Fibroblast of skin of back (primary cell): ENCODE data around the gene TTC28.

Source experiments
- DNase-seq: peaks from one replicate; pipeline ENCODE4 v3.0.0-alpha.2; 2013

Gene TTC28

DNA sequence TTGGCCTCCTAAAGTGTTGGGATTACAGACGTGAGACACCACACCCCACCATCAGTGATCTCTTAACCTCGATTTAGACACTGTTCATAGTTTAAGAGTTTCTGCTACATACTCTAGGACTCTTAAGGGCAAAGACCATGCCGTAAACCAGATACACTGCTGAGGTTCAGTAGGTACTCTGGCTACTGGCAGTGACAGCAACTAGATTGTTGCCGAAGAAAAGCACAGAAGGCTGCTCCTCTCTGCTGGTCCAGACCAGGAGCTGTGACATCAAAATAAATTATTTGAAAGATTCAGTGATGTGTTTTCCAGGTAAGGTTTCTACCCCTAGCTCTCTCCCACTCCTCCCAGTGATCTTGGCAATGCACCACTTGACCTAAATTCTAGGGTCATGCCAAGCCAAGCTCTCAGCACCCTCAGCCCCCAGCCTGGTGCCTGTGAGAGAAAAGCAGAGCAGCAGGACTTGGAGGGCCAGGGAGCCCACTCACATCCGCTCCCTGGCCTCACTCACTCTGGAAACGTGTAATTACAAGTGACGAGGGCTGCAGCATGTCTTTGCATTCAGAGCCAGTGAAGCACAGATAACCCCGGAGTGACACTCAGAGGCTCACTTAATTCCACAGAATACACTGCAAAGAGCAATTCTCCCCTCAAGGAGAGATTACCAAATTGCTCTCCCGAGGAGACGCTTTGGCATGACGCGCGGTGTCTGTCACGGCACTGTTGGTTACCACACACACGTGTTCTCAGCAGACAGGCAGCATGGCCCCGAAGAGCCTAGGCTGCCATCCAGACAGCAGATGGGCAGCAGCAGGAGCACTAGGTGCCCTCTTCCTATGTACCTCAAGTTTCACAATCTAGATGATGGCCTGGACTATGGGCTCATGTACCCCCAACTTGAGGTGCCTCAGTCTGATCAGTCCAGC is 663.7 kb downstream of the TTC28 start:
- no peak for DNase-seq

GRCh38 chr22:28015046-28015425 is 664.6 kb downstream of the TTC28 start:
- DNase-seq = no peak

GRCh38 chr22:28014211-28015045 is 665.2 kb downstream of the TTC28 start:
- DNase-seq = no peak

GRCh38 chr22:28013611-28014010 is 666.0 kb downstream of the TTC28 start:
- DNase-seq = no peak

- DNase-seq = no peak
These were observed 666.7 kb downstream of the TTC28 start for GRCh38 chr22:28012832-28013460.

DNA sequence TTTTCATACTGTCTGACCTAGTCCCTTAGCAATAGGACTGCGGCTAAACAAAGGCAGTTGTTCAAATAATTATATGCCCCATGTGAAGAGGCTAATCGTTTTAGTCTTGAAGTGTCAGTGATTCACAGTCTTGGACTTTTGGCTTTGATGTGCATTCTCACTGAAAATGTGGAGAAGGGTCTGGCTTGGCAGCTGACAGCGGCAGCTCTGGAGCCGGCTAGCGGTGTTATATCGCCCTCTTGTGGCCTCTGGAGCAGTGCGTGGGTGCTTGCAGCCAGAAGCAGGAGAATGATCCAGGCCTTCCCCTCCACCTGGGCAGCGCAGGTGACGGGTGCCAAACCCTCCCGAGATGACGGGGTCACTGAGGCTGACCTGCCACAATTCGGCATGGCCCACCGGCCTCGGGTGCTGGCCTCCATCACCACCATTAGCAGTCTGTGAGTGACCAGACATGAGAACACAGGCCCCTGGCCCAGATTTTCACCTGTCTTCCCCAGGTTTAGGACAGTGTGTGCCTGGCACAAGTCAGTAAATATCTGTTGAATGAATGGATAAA is 670.3 kb downstream of the TTC28 start:
- peak; percentile 89 for DNase-seq

GRCh38 chr22:28008649-28009048 is 671.0 kb downstream of the TTC28 start:
- DNase-seq = no peak

DNA sequence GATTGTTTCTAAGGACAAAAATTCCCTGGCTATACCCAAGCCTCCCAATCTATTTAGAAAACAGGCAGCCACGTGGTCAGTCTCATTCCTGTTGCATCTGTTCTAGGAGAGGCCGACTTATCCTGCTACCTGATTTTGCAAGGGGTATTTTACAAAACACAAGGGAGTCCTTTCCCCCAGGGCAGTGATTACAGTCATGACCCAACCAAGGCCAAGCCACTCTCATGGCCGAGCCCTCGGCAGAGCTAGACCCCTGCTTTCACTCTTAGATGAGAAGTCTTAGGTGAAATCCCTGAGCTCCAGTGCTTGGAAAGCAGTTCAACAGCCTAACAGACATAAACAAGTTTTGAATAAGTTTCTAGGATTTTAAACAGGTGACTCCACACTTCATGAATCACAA is 671.6 kb downstream of the TTC28 start:
- no peak for DNase-seq

GRCh38 chr22:28006271-28006670 is 673.4 kb downstream of the TTC28 start:
- DNase-seq = peak; percentile 29

DNA sequence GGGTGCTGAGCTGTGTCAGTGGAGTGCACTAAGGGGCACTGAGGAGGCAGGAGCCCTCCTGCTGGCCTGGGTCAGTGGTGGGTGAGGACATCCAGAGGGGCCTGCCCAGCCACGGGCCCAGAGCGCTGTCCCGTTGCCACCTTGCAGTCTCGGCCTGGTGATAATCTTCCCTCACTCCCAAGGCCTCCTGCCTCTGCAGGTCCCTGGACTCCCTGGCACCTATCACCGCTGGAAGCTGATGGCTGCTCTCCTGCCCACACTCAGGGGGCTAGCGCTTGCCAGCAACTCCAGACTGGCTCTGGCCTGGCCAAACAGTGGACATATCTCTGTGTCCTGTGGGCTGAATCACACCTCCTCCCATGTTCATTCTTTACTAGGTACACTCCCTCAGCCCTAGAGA is 674.1 kb downstream of the TTC28 start:
- no peak for DNase-seq

GRCh38 chr22:28004021-28004420 is 675.6 kb downstream of the TTC28 start:
- no peak for DNase-seq

DNA sequence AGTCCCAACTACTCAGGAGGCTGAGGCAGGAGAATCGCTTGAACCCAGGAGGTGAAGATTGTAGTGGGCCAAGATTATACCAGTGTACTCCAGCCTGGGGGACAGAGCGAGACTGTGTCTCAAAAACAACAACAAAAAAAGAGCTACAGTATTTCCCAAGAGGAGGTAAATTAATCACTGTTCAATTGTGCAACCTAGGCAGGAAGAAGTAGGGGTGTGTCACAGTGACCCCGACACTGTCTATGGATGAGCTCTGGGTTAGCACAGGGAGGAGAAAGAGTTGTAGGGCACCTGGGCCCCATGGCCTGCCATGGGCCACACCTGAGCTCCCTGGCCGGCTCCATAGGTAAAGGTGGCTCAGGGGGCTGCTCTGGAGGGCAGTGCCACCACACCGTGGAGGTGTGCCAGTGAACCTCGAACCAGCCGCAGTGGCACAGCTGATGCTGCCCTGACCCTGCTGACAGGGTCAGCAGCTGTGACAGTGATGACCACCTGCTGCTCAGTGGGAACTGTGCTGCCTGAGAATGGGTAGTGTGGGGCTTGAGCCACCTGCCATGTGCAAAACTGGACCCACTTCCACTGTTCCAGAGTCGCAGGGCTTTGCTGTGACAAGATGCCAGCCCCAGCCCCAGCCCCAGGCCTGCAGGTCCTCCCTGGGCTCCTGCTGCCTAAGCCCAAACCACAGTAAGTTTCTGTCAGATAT is 676.6 kb downstream of the TTC28 start:
- no peak for DNase-seq

DNA sequence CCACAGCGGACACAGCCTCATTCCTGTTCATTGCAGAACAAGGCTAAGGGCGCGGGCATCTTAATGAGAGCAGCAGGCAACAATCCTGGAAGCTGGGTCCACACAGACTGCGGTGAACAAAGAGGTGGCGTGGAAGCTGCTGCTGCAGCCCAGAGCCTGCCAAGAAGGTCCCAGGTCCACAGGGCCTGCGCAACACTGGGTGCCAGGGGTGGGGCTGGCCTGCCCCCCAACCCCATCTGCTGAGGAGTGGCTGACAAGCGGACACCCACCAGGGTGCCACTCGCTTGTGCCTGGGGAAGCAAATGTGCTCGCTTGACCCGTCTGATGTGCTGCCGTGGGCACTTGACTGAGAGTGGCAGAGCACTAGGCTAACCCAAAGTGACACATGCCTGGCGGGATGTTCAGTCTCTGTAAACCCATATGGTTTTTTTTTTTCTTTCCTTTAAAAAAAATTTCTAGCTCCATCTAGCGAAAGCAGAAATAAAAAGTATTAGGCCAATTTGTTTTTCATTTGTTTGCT is 677.4 kb downstream of the TTC28 start:
- peak; percentile 48 for DNase-seq

- no peak for DNase-seq
These were observed 678.3 kb downstream of the TTC28 start for GRCh38 chr22:28001171-28001835.

DNA sequence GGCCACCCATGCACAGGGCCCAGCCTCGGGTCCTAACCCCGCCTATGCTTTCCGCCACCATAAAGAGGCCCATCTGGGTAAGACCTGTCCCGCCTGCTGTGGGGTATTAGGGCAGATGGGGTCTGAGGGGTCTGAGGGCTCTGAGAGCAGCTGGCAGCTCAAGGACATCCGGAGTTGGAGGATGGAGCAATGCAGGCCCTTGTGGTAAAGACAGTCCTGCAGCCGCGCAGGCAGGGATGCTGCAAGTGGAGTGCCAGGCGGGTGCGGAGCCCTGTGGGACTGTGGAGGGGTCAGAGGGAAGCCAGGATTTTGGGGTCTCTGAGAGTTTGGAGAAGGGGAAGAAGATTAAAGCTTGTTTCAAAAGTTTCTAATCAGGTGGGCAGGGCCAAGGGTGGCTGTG is 679.3 kb downstream of the TTC28 start:
- no peak for DNase-seq

DNA sequence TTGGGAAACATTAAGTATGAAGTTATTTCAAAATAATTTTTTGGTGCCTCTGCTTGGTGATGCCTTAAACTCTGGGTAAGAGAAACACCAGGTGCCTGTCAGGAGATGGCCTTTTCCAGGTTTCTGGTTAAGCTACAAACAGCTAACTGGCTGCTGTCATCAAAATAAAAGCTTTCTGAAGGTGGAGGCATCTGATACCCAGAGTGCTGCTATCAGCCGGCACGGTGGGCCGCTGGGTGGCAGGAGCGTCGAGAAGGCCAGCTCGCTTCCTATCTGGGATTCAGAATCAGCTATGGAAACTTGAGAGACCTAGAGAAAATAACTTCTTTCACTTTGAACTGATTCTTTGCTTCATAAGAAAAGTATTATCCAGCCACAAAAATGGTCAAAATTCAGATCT is 679.8 kb downstream of the TTC28 start:
- DNase-seq = no peak

DNA sequence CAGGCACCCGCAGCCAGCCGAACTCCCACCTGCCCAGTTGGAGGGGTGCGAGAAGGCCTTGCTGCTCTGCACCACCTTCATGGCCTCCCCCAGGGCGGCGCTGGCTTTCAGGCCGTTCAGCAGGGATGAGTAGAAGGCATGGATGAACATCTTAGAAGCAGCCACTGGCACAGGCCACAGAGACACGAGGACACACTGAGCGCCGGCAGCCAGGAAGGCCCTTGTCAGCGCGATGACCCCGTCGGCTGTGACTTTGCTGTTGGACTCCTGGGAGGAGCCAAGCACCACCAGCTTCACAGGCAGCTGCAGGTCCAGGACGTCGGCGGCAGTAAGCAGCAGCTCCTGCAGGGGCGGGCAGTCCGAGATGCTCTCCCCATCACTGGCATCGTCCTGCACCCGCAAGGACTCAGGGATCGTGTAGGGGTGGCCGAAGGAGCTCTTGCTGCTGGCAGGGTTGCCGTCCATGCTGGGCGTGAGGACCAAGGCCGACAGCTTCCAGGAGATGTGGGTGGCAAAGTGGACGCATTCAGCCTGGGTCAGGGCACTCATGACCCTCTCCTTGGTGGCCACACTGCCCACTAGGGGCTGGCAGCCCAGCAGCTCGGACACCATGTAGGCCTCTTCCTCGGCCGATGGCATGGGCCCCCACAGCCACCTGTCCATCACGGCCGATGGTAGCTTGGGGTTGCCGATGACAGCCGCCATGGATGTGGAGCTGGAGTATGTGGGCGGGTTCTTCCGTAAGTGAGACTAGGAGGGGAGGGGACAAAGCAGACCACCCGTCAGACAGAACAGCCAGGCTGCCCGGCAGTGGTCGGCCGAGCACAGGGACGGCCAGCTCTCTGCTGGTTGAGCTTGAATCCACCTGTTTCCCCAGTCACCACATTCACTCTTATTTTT is 680.9 kb downstream of the TTC28 start:
- no peak for DNase-seq

DNA sequence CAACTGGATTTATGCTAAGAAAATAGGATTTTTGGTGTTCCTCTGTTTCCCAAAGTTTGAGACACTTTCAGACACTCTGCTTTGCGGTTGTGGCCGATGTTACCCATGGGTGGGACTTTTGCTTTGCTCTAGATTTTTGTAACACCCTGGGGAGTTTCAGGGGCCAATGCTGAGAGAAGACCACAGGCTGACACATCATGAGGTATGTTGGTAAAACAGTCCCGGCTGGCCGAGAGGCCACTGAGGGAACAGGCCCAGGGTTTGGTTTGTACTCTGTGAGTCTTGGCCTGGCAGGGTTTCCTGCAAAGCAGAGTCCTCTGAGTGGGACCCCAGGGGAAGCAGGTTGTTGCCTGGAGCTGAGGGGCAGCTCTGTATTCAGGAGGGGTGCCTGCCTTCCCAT is 682.1 kb downstream of the TTC28 start:
- DNase-seq = peak; percentile 74

GRCh38 chr22:27996981-27997380 is 682.7 kb downstream of the TTC28 start:
- no peak for DNase-seq

- DNase-seq = no peak
These were observed 683.1 kb downstream of the TTC28 start for GRCh38 chr22:27996529-27996925.
